ENCODE results near the gene STK38L. TPM values are rescaled to one million over a fixed set of nuclear protein-coding genes. Genes with fewer than 3 reads are reported as not detected.

Gene STK38L
- total and polyA plus RNA-seq, 9 of the 15 experiments (the other 6 are each of a cell fraction or from before 2014, with no cell fraction given), result 2.6 to 10.7 (median 6.9) TPM

- CTCF ChIA-PET (ENCODE audit: low intra/inter-chr PET ratio), result no interaction called here
- H3K4me1 ChIP-seq (replicated peaks in 1 of 2; ENCODE audit: control insufficient read depth in 2 of 2, insufficient read depth in 2 of 2, low read length in 2 of 2), result no peaks in the 10 kb centered on the region
- BruUV-seq (replicated peaks), result no TSS peak
- no peak for DNase-seq (ENCODE audit: extremely low read depth in 1 of 4, low spot score in 3 of 4)
- H3K4me2 ChIP-seq (ENCODE audit: insufficient read depth, low read length), result no peak overlapping the region
- H3K4me3 ChIP-seq, result no peak overlapping the region
- POLR2A ChIA-PET, result no interaction called here
- no peaks in the 10 kb centered on the region for H3K36me3 ChIP-seq (ENCODE audit: control insufficient read depth, insufficient read depth, low read length)
- no peaks in the 10 kb centered on the region for H3K9me3 ChIP-seq (replicated peaks; ENCODE audit: control insufficient read depth, insufficient read depth, low read depth, low read length)
- in situ Hi-C loops (cut with MboI), result no loop called here
- intact Hi-C loops (cut with micrococcal nuclease), result no loop called here
- H3K27ac ChIP-seq (ENCODE audit: extremely low read depth, low read depth, low read length), result no peak overlapping the region
- no peaks in the 10 kb centered on the region for H3K79me2 ChIP-seq (ENCODE audit: control insufficient read depth, insufficient read depth, low read length)
- H3K9ac ChIP-seq (ENCODE audit: insufficient read depth in 1 of 2, low read depth in 2 of 2, low read length in 2 of 2), result no peak overlapping the region
- ATAC-seq, result no peak
- 1% methylated on average over 5 of the region's 5 CpGs for WGBS (ENCODE audit: insufficient coverage, low coverage, missing lambda C conversion rate)
- no peaks in the 10 kb centered on the region for H3K9me1 ChIP-seq (ENCODE audit: control insufficient read depth, insufficient read depth, low read length)
- no peak overlapping the region for H2AFZ ChIP-seq (ENCODE audit: low read depth, low read length)
- H4K20me1 ChIP-seq (replicated peaks; ENCODE audit: control insufficient read depth, insufficient read depth, low read length), result peaks cover 2% of the 10 kb centered on the region; the same call in 1 of the 2 replicates
- FAIRE-seq, result no peak
- H3K27me3 ChIP-seq (ENCODE audit: control insufficient read depth in 2 of 2, insufficient read depth in 2 of 2, low read length in 2 of 2), result no peaks in the 10 kb centered on the region; a peak in 3 of 5 replicates
- TF ChIP-seq ID3 (CRISPR knock-in tag; IDR thresholded peaks at IDR 0.05) (no peak), ID3 (tag; IDR thresholded peaks at IDR 0.05) (no peak), SIN3A (IDR thresholded peaks at IDR 0.05; ENCODE audit: borderline replicate concordance in 2 of 2, control insufficient read depth in 1 of 2, low read depth in 2 of 2, low read length in 2 of 2) (no peak), ZNF75A (CRISPR knock-in tag; IDR thresholded peaks at IDR 0.05) (no peak), ARID3A (IDR thresholded peaks at IDR 0.05; ENCODE audit: borderline replicate concordance, low read depth, low read length) (no peak), HNRNPK (IDR thresholded peaks at IDR 0.05; ENCODE audit: low read depth, low read length, poor library complexity, severe bottlenecking) (no peak), ZNF263 (CRISPR knock-in tag; IDR thresholded peaks at IDR 0.05; ENCODE audit: borderline replicate concordance) (no peak), ZNF609 (CRISPR knock-in tag; IDR thresholded peaks at IDR 0.05; ENCODE audit: borderline replicate concordance) (no peak), BRF2 (IDR thresholded peaks at IDR 0.05; ENCODE audit: borderline replicate concordance, insufficient read depth, insufficient read length) (no peak), TAL1 (IDR thresholded peaks at IDR 0.05) (no peak), ZNF174 (CRISPR knock-in tag; IDR thresholded peaks at IDR 0.05) (no peak), NRF1 (conservative IDR thresholded peaks at IDR 0.05 in 1 of 2, IDR thresholded peaks at IDR 0.05 in 1 of 2) (no peak), ARID2 (IDR thresholded peaks at IDR 0.05) (no peak), TGIF2 (CRISPR knock-in tag; IDR thresholded peaks at IDR 0.05) (no peak), RB1 (IDR thresholded peaks at IDR 0.05; ENCODE audit: low read depth) (no peak)
Measured at GRCh38 chr12:27280412-27280811, 36.3 kb downstream of the STK38L start.

Measured in K562 (cell line).